Retinal pigment epithelial cell (primary cell): Measurements from ENCODE around the gene KCNJ9.

Experiments
- DNase-seq: peaks from one replicate; pipeline ENCODE4 v3.0.0-alpha.2; 2010; ENCODE audit warnings: low read depth
- H3K4me3 ChIP-seq: 2 replicates; pipeline ENCODE4 v1.5.1; 2011; ENCODE audit warnings: mild to moderate bottlenecking, low read length, control low read depth, moderate library complexity
- TF ChIP-seq, protein P1 (sequence below): conservative IDR thresholded peaks from 2 replicates; pipeline ENCODE4 v1.5.1; 2011; ENCODE audit warnings: low read depth, low read length, control low read depth, inconsistent platforms

The KCNJ9 gene

DNA sequence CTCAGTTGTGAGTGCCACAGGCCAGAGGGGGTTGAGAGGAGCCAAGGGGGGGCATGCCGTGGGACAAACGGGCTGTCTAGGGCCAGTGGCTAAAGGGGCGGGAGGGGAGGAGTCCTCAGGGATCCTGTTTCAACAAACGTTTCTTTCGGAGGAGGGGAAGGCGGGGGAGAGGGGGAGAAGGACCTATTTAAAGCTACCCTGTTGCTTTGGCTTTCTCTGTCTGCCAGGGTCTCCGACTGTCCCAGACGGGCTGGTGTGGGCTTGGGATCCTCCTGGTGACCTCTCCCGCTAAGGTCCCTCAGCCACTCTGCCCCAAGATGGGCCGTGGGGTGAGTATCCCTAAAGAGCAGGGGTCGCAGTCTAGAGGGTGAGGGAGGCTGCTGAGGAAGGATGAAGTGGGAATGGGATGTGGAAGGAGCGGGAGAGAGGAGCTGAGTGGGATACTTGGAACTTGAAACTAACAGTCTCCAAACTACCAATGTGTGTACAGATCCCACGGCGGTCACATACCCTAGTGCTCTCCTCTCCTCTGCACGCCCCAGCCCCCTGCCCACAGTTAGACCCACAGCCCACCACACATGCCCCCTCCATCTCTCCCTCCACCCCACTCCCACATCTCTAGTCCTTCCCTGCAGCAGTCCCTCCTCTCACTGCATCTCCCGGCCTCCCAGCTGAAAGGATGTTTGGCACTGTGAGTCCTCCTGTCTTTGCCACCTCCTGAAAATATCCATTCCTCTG, 34.4 kb downstream of the KCNJ9 start, which contains the start of gene ATP1A2:
Gene ATP1A2 (plus strand): TSS at position 215 of the 738 bp plus-strand sequence. CDS start 103 bp downstream, at position 318.
- no peak for DNase-seq
- TF ChIP-seq, protein P1, sequence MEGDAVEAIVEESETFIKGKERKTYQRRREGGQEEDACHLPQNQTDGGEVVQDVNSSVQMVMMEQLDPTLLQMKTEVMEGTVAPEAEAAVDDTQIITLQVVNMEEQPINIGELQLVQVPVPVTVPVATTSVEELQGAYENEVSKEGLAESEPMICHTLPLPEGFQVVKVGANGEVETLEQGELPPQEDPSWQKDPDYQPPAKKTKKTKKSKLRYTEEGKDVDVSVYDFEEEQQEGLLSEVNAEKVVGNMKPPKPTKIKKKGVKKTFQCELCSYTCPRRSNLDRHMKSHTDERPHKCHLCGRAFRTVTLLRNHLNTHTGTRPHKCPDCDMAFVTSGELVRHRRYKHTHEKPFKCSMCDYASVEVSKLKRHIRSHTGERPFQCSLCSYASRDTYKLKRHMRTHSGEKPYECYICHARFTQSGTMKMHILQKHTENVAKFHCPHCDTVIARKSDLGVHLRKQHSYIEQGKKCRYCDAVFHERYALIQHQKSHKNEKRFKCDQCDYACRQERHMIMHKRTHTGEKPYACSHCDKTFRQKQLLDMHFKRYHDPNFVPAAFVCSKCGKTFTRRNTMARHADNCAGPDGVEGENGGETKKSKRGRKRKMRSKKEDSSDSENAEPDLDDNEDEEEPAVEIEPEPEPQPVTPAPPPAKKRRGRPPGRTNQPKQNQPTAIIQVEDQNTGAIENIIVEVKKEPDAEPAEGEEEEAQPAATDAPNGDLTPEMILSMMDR: no peak
- no peak within 1 kb of the TSS for H3K4me3 ChIP-seq

DNA sequence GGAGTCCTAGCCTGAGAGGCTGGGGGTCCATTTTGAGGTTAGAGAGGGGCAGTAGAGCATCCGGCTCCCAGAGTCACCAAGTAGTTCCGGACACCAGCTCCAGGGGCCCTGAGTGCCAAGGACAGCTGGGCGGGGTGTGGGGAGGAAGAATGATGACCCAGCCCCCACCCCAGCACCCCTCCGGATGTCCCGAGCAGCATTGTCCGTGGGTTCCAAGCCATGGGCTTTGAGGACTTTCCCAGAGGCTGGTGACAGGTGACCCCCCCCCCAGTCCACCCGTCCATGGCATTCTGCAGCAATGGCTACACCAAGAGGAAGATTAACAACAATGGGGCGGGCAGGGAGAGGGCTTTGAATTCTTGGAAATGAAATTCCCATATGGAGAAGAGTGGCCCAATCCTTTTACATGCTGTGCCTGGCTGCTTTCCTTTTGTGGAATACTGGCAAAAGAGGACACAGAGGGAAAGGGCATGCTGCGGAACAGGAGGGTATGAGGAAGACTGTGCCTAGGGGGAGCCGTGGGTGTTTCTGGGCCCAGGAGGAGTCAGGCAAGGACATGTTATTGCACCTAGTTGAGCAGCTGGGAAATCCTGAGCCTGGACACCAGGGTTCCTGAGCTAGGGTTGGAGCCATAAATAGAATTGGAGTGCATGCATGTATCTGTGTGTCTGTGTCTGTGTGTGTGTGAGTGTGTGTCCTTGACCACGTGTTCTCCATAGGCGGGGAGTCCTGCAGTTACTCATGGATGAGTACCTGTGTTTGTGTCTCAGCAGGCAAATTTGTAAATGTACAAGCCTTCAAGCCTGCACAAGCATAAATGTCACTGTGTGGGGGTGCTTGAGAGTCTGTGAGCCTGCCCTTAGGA, 35.2 kb downstream of the KCNJ9 start:
- no peak for DNase-seq
- TF ChIP-seq, protein P1: no peak
- H3K4me3 ChIP-seq: no peak overlapping the region

DNA sequence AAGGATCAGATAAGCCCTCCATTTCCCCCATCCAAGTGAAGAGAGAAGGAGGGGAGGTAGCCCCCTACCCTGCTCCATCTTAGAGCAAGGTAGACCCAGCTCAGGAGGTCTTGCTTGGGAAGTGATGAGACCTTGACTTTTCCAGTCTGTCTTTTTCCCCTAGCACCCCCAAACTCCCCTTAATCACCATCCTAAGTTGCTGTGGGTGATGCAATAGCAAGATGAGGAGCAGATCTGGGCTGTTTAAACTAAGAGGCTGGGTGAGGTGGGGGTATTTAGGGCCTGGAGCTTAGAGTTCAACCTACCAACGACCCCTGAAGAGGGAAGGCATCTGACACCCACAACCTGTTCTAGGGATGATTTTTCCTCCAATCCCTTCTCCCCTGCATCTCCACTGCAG, 36.0 kb downstream of the KCNJ9 start:
- DNase-seq: no peak
- no peak overlapping the region for H3K4me3 ChIP-seq
- TF ChIP-seq, protein P1: no peak

DNA sequence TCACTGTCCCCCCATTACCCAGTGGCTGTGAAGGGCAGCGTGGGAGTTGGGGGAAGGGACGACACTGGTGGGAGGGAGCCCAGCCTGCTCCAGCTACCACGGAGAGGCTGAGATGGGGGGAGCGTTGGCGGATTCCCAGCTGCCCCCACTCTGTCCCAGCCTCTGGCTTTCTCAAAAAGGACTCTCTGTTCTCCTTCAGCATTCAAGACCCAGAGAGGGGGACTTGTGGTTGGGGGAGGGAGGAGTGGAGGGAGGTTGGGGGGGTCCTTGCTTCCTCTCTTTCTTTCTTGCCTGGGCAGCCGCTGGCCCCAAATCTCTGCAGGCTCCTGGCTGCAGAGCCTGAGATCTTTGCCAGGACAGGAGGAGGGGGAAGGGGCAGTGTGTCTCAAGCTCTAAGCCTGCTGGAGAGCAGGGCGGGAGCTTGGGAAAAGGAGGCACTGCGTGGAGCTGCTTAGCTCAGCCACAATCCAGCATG, 36.4 kb downstream of the KCNJ9 start:
- no peak overlapping the region for H3K4me3 ChIP-seq
- DNase-seq: no peak

DNA sequence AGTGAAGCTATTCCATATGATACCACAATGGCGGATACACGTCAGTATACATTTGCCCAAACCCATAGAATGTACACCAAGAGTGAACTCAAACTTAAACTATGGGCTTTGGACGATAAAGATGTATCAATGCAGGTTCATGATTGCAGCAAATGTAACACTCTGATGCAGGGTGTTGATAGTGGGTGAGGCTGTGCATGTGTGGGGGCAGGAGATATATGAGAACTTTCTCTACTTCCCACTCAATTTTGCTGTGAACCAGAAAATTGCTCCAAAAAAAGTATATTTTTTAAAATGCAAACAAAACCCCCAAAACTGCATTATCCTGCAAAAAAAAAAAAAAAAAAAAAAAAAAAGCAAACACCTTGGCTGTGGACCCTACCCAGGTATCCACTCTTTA, 37.6 kb downstream of the KCNJ9 start:
- DNase-seq: no peak
- H3K4me3 ChIP-seq: no peak overlapping the region
- TF ChIP-seq, protein P1: no peak

More for the DNA sequence above, 36.4 kb downstream of the KCNJ9 start:
- TF ChIP-seq, protein P1: no peak

DNA sequence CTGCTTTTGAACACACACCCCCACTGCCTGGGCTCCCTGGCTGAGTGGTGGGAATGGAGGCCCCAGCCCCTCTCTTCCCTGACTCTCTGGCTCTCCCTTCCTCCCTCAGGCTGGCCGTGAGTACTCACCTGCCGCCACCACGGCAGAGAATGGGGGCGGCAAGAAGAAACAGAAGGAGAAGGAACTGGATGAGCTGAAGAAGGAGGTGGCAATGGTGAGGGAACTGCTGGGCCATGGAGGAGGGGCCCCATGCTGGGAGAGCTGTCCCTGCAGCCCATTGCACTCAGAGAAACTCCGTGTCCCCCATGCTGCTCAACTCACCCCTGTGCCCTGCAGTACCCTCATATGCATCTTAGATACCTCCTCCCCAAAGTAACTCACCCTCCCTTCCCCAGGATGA, 39.5 kb downstream of the KCNJ9 start:
- TF ChIP-seq, protein P1: no peak
- no peak overlapping the region for H3K4me3 ChIP-seq
- DNase-seq: no peak
